ENCODE measurements around the gene GALNT2. TPM values are rescaled to one million over a fixed set of nuclear protein-coding genes. Genes with fewer than 3 reads are reported as not detected.

The GALNT2 gene
- total RNA-seq, 1 experiment from 2014 or later = 141 TPM

- Mint-ChIP-seq H3K27me3 (ENCODE audit: unreplicated experiment) (no peaks in the 10 kb centered on the region), H3K9me3 (ENCODE audit: low read depth, unreplicated experiment) (no peaks in the 10 kb centered on the region), H3K36me3 (ENCODE audit: insufficient read depth, unreplicated experiment) (no peaks in the 10 kb centered on the region), H3K27ac (ENCODE audit: unreplicated experiment) (no peak overlapping the region), H3K4me3 (ENCODE audit: low read depth, unreplicated experiment) (no peak overlapping the region), H3K4me1 (ENCODE audit: low read depth, unreplicated experiment) (peaks cover 14% of the 10 kb centered on the region)
- intact Hi-C loops (cut with micrococcal nuclease; ENCODE audit: unreplicated experiment) = no loop called here
- no TSS peak for BruUV-seq (replicated peaks)
- TF ChIP-seq CTCF (IDR thresholded peaks at IDR 0.05; ENCODE audit: unreplicated experiment) = no peak
- DNase-seq = no peak
- CTCF ChIA-PET = no interaction called here
Observed at GRCh38 chr1:230152999-230153398, 86.0 kb downstream of the GALNT2 start.

DNA sequence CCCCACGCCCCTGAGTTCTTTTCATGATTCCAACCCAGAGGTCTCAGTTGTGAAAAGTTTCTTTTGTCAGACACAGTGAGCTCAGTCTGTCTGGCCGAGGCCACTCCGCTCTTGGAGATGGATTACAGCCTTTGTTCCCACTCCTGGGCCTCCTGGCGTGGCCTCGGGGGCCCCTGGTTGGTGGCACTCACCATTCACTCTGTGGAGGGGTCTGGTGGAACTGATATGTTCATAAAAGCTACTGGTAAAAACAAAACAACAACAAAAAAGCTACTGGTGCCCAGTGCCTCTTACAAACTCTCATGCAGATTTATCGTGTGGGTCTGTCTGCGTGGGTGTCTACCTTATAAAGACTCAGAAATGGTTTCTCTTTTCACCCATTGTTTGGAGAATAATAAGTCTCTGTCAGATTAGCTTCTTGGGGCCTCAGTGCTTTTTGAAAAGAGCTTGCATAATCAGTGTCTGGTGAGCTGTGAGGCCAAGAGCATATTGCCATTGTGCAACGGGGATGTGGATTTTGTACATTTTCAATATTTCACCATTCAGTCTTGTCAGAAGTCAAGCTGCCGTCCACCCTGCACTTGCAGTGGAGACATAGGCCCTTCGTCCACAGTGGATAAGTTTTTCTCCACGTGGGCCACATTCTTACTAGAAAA, 86.7 kb downstream of the GALNT2 start:
- TF ChIP-seq CTCF (IDR thresholded peaks at IDR 0.05; ENCODE audit: unreplicated experiment) = no peak
- CTCF ChIA-PET = no interaction called here
- Mint-ChIP-seq H3K4me3 (ENCODE audit: low read depth, unreplicated experiment) (no peak overlapping the region), H3K4me1 (ENCODE audit: low read depth, unreplicated experiment) (peaks cover 21% of the 10 kb centered on the region), H3K27ac (ENCODE audit: unreplicated experiment) (no peak overlapping the region), H3K27me3 (ENCODE audit: unreplicated experiment) (no peaks in the 10 kb centered on the region), H3K9me3 (ENCODE audit: low read depth, unreplicated experiment) (no peaks in the 10 kb centered on the region), H3K36me3 (ENCODE audit: insufficient read depth, unreplicated experiment) (no peaks in the 10 kb centered on the region)
- DNase-seq = no peak
- intact Hi-C loops (cut with micrococcal nuclease; ENCODE audit: unreplicated experiment) = no loop called here
- no TSS peak for BruUV-seq (replicated peaks)

DNA sequence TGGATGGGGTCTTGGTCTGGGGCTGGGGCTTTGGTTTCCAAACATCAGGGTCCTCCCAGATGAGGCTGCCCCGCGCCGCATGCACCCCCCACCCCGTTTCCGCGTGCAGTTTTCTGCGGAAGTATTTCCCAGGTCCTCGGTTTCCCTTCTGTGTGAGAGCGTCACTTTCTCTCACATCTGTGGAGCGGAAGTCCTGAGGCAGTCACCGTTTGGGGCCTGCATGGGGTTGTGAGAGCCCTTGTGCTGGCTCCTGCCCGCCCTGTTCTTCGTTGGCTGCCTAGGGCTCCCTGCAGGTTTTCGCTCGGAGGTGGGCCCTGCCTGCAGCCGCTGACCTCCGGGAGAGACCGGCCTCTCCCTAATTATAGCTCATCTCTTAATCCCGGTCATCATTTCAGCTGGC, 88.0 kb downstream of the GALNT2 start:
- Mint-ChIP-seq H3K27me3 (ENCODE audit: unreplicated experiment) (no peaks in the 10 kb centered on the region), H3K9me3 (ENCODE audit: low read depth, unreplicated experiment) (no peaks in the 10 kb centered on the region), H3K36me3 (ENCODE audit: insufficient read depth, unreplicated experiment) (no peaks in the 10 kb centered on the region), H3K4me1 (ENCODE audit: low read depth, unreplicated experiment) (peaks cover 34% of the 10 kb centered on the region), H3K27ac (ENCODE audit: unreplicated experiment) (no peak overlapping the region), H3K4me3 (ENCODE audit: low read depth, unreplicated experiment) (no peak overlapping the region)
- BruUV-seq (replicated peaks) = no TSS peak
- intact Hi-C loops (cut with micrococcal nuclease; ENCODE audit: unreplicated experiment) = no loop called here
- TF ChIP-seq CTCF (IDR thresholded peaks at IDR 0.05; ENCODE audit: unreplicated experiment) = no peak
- CTCF ChIA-PET = no interaction called here
- DNase-seq = no peak

DNA sequence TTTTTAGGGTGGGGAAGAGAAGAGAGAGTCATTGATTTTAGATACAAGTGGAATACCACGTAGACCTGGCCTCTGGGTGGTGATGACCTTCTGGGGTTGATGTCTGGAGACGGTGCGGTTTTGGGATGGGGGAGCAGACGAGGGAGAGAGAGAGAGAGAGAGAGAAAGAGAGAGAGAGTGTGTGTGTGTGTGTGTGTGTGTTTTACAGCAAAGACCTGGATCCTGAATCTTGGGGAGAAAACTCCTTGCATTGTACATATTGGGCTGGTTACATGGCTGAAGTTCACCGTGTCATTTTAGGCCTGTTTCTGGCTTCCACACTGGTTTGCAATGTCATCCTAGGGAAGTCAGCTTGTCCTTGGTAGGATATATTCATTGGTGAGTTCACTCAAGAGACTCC, 89.0 kb downstream of the GALNT2 start:
- TF ChIP-seq CTCF (IDR thresholded peaks at IDR 0.05; ENCODE audit: unreplicated experiment) = no peak
- intact Hi-C loops (cut with micrococcal nuclease; ENCODE audit: unreplicated experiment) = no loop called here
- no peak for DNase-seq
- no peaks in the 10 kb centered on the region for H3K27me3 Mint-ChIP-seq (ENCODE audit: unreplicated experiment)
- BruUV-seq (replicated peaks) = no TSS peak
- no peak overlapping the region for H3K27ac Mint-ChIP-seq (ENCODE audit: unreplicated experiment)
- H3K4me1 Mint-ChIP-seq (ENCODE audit: low read depth, unreplicated experiment) = peaks cover 36% of the 10 kb centered on the region
- CTCF ChIA-PET = no interaction called here
- H3K36me3 Mint-ChIP-seq (ENCODE audit: insufficient read depth, unreplicated experiment) = no peaks in the 10 kb centered on the region
- no peaks in the 10 kb centered on the region for H3K9me3 Mint-ChIP-seq (ENCODE audit: low read depth, unreplicated experiment)
- H3K4me3 Mint-ChIP-seq (ENCODE audit: low read depth, unreplicated experiment) = no peak overlapping the region

All from Calu3 (cell line).